ENCODE results near the gene TRAPPC5.

The TRAPPC5 gene

GRCh38 chr19:7645163-7645562 lies 35.5 kb upstream of the TRAPPC5 start:
- H3K36me3 ChIP-seq (ENCODE audit: control insufficient read depth in 1 of 2, insufficient read depth in 2 of 2, low read depth in 1 of 2, low read length in 2 of 2), result peaks cover 0 to 67% of the 10 kb centered on the region in 2 experiments
- H3K14ac ChIP-seq (ENCODE audit: low read length in 2 of 2), result no peak overlapping the region
- H4K8ac ChIP-seq (ENCODE audit: low read length), result no peak overlapping the region
- H3K9ac ChIP-seq (ENCODE audit: low read length), result no peak overlapping the region
- no peak overlapping the region for H3K23ac ChIP-seq (ENCODE audit: low read length in 2 of 2)
- WGBS, result 92% methylated on average over 13 of the region's 14 CpGs
- H2BK120ac ChIP-seq (ENCODE audit: low read depth, low read length), result no peak overlapping the region
- no peak overlapping the region for H3K4me2 ChIP-seq (ENCODE audit: low read length, poor library complexity, severe bottlenecking)
- H3K4me3 ChIP-seq (ENCODE audit: insufficient read depth in 1 of 2, low read depth in 1 of 2, low read length in 2 of 2), result no peak overlapping the region
- peaks cover 1 to 25% of the 10 kb centered on the region in 2 experiments for H3K27me3 ChIP-seq (ENCODE audit: control insufficient read depth in 1 of 2, insufficient read depth in 1 of 2, low read length in 2 of 2)
- H2BK5ac ChIP-seq (ENCODE audit: low read depth, low read length, poor library complexity, severe bottlenecking), result no peak overlapping the region
- no peak overlapping the region for H3K4ac ChIP-seq (ENCODE audit: low read depth in 1 of 2, low read length in 2 of 2)
- H3K79me1 ChIP-seq (replicated peaks; ENCODE audit: low read length, poor library complexity, severe bottlenecking), result peaks cover 5% of the 10 kb centered on the region
- no peak overlapping the region for H2AK5ac ChIP-seq (ENCODE audit: low read length, severe bottlenecking)
- no peak overlapping the region for H4K91ac ChIP-seq (ENCODE audit: low read length)
- H3K27ac ChIP-seq (ENCODE audit: low read length, poor library complexity, severe bottlenecking), result no peak overlapping the region
- no peaks in the 10 kb centered on the region for H3K9me3 ChIP-seq (ENCODE audit: control insufficient read depth, low read length)
- no peak overlapping the region for H2AFZ ChIP-seq (ENCODE audit: low read depth, low read length)
- no peak overlapping the region for H2BK15ac ChIP-seq (ENCODE audit: low read depth, poor library complexity, severe bottlenecking)
- H2BK12ac ChIP-seq (ENCODE audit: low read length in 2 of 2), result no peak overlapping the region
- peaks cover 5% of the 10 kb centered on the region for H3K4me1 ChIP-seq (ENCODE audit: control insufficient read depth, insufficient read depth, low read depth, low read length)
- DNase-seq, result no peak
- H3K18ac ChIP-seq (ENCODE audit: low read depth in 1 of 2, low read length in 2 of 2), result no peak overlapping the region

DNA sequence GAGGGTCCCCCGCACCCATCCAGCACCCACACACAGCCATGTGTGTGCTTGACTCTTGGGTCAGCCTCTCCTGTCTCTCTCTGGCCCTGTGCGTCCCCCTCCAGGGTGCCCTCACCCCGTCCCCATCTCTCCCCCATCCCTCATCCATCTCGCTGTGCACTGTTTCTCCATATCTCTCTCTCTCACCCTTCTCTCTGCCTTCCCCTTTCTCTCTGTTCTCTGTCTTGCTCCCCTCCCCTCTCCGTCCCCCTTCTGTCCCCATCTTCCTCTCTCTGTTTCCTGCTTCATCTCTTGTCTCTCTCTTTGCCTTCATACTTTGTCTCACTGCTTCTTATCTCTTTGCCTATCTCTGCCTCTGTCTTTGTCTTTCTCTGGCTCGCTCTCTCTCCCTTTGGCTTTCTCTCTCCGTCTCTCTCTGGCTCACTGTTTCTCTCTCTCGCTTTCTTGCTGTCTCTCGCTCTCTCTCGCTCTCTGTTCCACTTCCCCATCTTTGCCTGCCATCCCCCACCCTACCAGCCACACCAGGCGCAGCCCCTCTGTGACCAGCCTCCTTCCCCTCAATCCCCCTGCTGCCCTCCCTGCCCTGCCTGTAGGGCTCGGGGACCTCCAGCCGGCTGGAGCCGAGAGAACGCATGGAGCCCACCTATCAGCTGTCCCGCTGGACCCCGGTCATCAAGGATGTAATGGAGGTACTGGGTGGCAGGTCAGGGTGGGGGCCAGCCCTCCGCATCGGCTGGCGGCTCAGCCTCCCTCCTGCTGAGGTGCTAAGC lies 34.8 kb upstream of the TRAPPC5 start:
- Histone ChIP-seq H3K4me3 (ENCODE audit: insufficient read depth in 1 of 2, low read depth in 1 of 2, low read length in 2 of 2) (no peak overlapping the region), H2AK5ac (ENCODE audit: low read length, severe bottlenecking) (no peak overlapping the region), H3K36me3 (ENCODE audit: control insufficient read depth in 1 of 2, insufficient read depth in 2 of 2, low read depth in 1 of 2, low read length in 2 of 2) (peaks cover 0 to 60% of the 10 kb centered on the region in 2 experiments), H3K4ac (ENCODE audit: low read depth in 1 of 2, low read length in 2 of 2) (no peak overlapping the region), H3K9ac (ENCODE audit: low read length) (no peak overlapping the region), H3K4me1 (ENCODE audit: control insufficient read depth, insufficient read depth, low read depth, low read length) (peaks cover 2% of the 10 kb centered on the region), H2BK120ac (ENCODE audit: low read depth, low read length) (no peak overlapping the region), H3K27me3 (ENCODE audit: control insufficient read depth in 1 of 2, insufficient read depth in 1 of 2, low read length in 2 of 2) (peaks cover 6 to 32% of the 10 kb centered on the region in 2 experiments), H3K23ac (ENCODE audit: low read length in 2 of 2) (no peak overlapping the region), H2AFZ (ENCODE audit: low read depth, low read length) (no peak overlapping the region), H4K91ac (ENCODE audit: low read length) (no peak overlapping the region), H3K9me3 (ENCODE audit: control insufficient read depth, low read length) (no peaks in the 10 kb centered on the region), H3K27ac (ENCODE audit: low read length, poor library complexity, severe bottlenecking) (no peak overlapping the region), H2BK12ac (ENCODE audit: low read length in 2 of 2) (no peak overlapping the region), H2BK15ac (ENCODE audit: low read depth, poor library complexity, severe bottlenecking) (no peak overlapping the region), H3K18ac (ENCODE audit: low read depth in 1 of 2, low read length in 2 of 2) (no peak overlapping the region), H4K8ac (ENCODE audit: low read length) (no peak overlapping the region), H3K14ac (ENCODE audit: low read length in 2 of 2) (no peak overlapping the region), H2BK5ac (ENCODE audit: low read depth, low read length, poor library complexity, severe bottlenecking) (no peak overlapping the region), H3K79me1 (replicated peaks; ENCODE audit: low read length, poor library complexity, severe bottlenecking) (peaks cover 5% of the 10 kb centered on the region), H3K4me2 (ENCODE audit: low read length, poor library complexity, severe bottlenecking) (no peak overlapping the region)
- DNase-seq, result no peak
- 66% methylated on average over 18 of the region's 20 CpGs for WGBS

DNA sequence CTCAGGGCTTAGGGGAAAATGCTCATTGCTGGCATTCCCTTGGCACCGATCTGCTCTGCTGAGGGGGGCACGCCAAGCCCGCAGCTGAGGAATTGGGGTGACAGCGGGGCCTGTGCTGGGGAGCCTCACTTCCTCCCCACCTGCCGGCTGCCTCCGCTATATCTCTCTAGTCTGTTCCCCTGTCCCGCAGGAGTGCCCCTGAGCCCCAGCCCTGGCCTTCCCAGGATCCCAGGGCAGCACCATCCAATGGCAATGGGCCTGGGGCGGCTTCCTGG lies 34.3 kb upstream of the TRAPPC5 start:
- Histone ChIP-seq H3K27ac (ENCODE audit: low read length, poor library complexity, severe bottlenecking) (no peak overlapping the region), H3K18ac (ENCODE audit: low read depth in 1 of 2, low read length in 2 of 2) (no peak overlapping the region), H3K4me3 (ENCODE audit: insufficient read depth in 1 of 2, low read depth in 1 of 2, low read length in 2 of 2) (no peak overlapping the region), H4K91ac (ENCODE audit: low read length) (no peak overlapping the region), H3K9me3 (ENCODE audit: control insufficient read depth, low read length) (no peaks in the 10 kb centered on the region), H4K8ac (ENCODE audit: low read length) (no peak overlapping the region), H3K23ac (ENCODE audit: low read length in 2 of 2) (no peak overlapping the region), H2AK5ac (ENCODE audit: low read length, severe bottlenecking) (no peak overlapping the region), H3K27me3 (ENCODE audit: control insufficient read depth in 1 of 2, insufficient read depth in 1 of 2, low read length in 2 of 2) (peaks cover 10 to 37% of the 10 kb centered on the region in 2 experiments), H2BK12ac (ENCODE audit: low read length in 2 of 2) (no peak overlapping the region), H2BK120ac (ENCODE audit: low read depth, low read length) (no peak overlapping the region), H3K36me3 (ENCODE audit: control insufficient read depth in 1 of 2, insufficient read depth in 2 of 2, low read depth in 1 of 2, low read length in 2 of 2) (peaks cover 0 to 57% of the 10 kb centered on the region in 2 experiments), H3K79me1 (replicated peaks; ENCODE audit: low read length, poor library complexity, severe bottlenecking) (peaks cover 3% of the 10 kb centered on the region), H2BK15ac (ENCODE audit: low read depth, poor library complexity, severe bottlenecking) (no peak overlapping the region), H2AFZ (ENCODE audit: low read depth, low read length) (no peak overlapping the region), H3K4me1 (ENCODE audit: control insufficient read depth, insufficient read depth, low read depth, low read length) (peaks cover 2% of the 10 kb centered on the region), H3K4me2 (ENCODE audit: low read length, poor library complexity, severe bottlenecking) (no peak overlapping the region), H3K9ac (ENCODE audit: low read length) (no peak overlapping the region), H3K4ac (ENCODE audit: low read depth in 1 of 2, low read length in 2 of 2) (no peak overlapping the region), H3K14ac (ENCODE audit: low read length in 2 of 2) (no peak overlapping the region), H2BK5ac (ENCODE audit: low read depth, low read length, poor library complexity, severe bottlenecking) (no peak overlapping the region)
- WGBS, result 93% methylated on average over 8 of the region's 8 CpGs
- DNase-seq, result no peak

GRCh38 chr19:7647156-7647555 lies 33.5 kb upstream of the TRAPPC5 start:
- H3K27ac ChIP-seq (ENCODE audit: low read length, poor library complexity, severe bottlenecking), result no peak overlapping the region
- peaks cover 0 to 49% of the 10 kb centered on the region in 2 experiments for H3K36me3 ChIP-seq (ENCODE audit: control insufficient read depth in 1 of 2, insufficient read depth in 2 of 2, low read depth in 1 of 2, low read length in 2 of 2)
- no peak overlapping the region for H2AK5ac ChIP-seq (ENCODE audit: low read length, severe bottlenecking)
- peaks cover 1% of the 10 kb centered on the region for H3K4me1 ChIP-seq (ENCODE audit: control insufficient read depth, insufficient read depth, low read depth, low read length)
- no peak overlapping the region for H2BK12ac ChIP-seq (ENCODE audit: low read length in 2 of 2)
- H3K18ac ChIP-seq (ENCODE audit: low read depth in 1 of 2, low read length in 2 of 2), result no peak overlapping the region
- H3K4me3 ChIP-seq (ENCODE audit: insufficient read depth in 1 of 2, low read depth in 1 of 2, low read length in 2 of 2), result no peak overlapping the region
- no peak overlapping the region for H2BK15ac ChIP-seq (ENCODE audit: low read depth, poor library complexity, severe bottlenecking)
- H3K14ac ChIP-seq (ENCODE audit: low read length in 2 of 2), result no peak overlapping the region
- 93% methylated on average over 26 of the region's 26 CpGs for WGBS
- H4K8ac ChIP-seq (ENCODE audit: low read length), result no peak overlapping the region
- H2AFZ ChIP-seq (ENCODE audit: low read depth, low read length), result no peak overlapping the region
- peaks cover 2% of the 10 kb centered on the region for H3K79me1 ChIP-seq (replicated peaks; ENCODE audit: low read length, poor library complexity, severe bottlenecking)
- H3K4ac ChIP-seq (ENCODE audit: low read depth in 1 of 2, low read length in 2 of 2), result no peak overlapping the region
- no peak overlapping the region for H2BK5ac ChIP-seq (ENCODE audit: low read depth, low read length, poor library complexity, severe bottlenecking)
- H3K23ac ChIP-seq (ENCODE audit: low read length in 2 of 2), result no peak overlapping the region
- H3K9me3 ChIP-seq (ENCODE audit: control insufficient read depth, low read length), result no peaks in the 10 kb centered on the region
- H3K27me3 ChIP-seq (ENCODE audit: control insufficient read depth in 1 of 2, insufficient read depth in 1 of 2, low read length in 2 of 2), result peaks cover 10 to 37% of the 10 kb centered on the region in 2 experiments
- no peak overlapping the region for H3K9ac ChIP-seq (ENCODE audit: low read length)
- H4K91ac ChIP-seq (ENCODE audit: low read length), result no peak overlapping the region
- DNase-seq, result no peak
- no peak overlapping the region for H3K4me2 ChIP-seq (ENCODE audit: low read length, poor library complexity, severe bottlenecking)
- no peak overlapping the region for H2BK120ac ChIP-seq (ENCODE audit: low read depth, low read length)

Data from mesenchymal stem cell (in vitro differentiated cells and primary cell).